Tibial artery (tissue), 4 donors: ENCODE measurements around the gene CDK10.

Experiments
- DNase-seq, 2 donors: peaks; one replicate each; pipeline ENCODE4 v3.0.0-alpha.2; 2019
- H3K27ac ChIP-seq, 2 donors: fragments of 200-600 bp; sonication (generic) in 1 of 2; 1 replicate in 1 of 2; 2 replicates in 1 of 2; pipeline ENCODE4 v1.5.1; 2018 to 2019; ENCODE audit warnings: mild to moderate bottlenecking in 1 of 2
- H3K27me3 ChIP-seq, 2 donors: fragments of 200-600 bp; sonication (generic) in 1 of 2; one replicate each; pipeline versions ENCODE4 v1.5.1 to v1.6.0; 2016 to 2019
- H3K36me3 ChIP-seq, 3 donors: fragments of 200-600 bp; sonication (generic) in 2 of 3; one replicate each; pipeline ENCODE4 v1.5.1; 2016 to 2019; ENCODE audit warnings: mild to moderate bottlenecking in 2 of 3
- H3K4me1 ChIP-seq, 4 donors: fragments of 200-600 bp; sonication (generic) in 2 of 4; 1 replicate in 3 of 4; 2 replicates in 1 of 4; pipeline ENCODE4 v1.5.1; 2016 to 2019
- H3K4me3 ChIP-seq, 2 donors: fragments of 200-600 bp; sonication (generic) in 1 of 2; 1 replicate in 1 of 2; 2 replicates in 1 of 2; pipeline ENCODE4 v1.5.1; 2018 to 2019; ENCODE audit warnings: mild to moderate bottlenecking in 2 of 2
- H3K9me3 ChIP-seq, 3 donors: fragments of 200-600 bp; sonication (generic) in 1 of 3; one replicate each; pipeline ENCODE4 v1.5.1; 2016 to 2019
- CTCF ChIP-seq, 2 experiments: fragments of 200-600 bp in 1 of 2; fragments of 450-650 bp in 1 of 2; IDR thresholded peaks; one replicate each; pipeline ENCODE4 v1.5.1; 2017 to 2019; ENCODE audit warnings: antibody characterized with exemption in 2 of 2, mild to moderate bottlenecking in 1 of 2, moderate library complexity in 1 of 2
- intact Hi-C: fragments of 100-400 bp; cut with DNase I; formaldehyde crosslinking; loops from one replicate; pipeline ENCODE4 v1.15.0; 2023; ENCODE audit warnings: low total_unique reads

CDK10 gene

GRCh38 chr16:89653656-89654295 is 32.7 kb upstream of the CDK10 start:
- DNase-seq, result no peak
- intact Hi-C loops, result no loop called here

GRCh38 chr16:89655062-89655643 is 31.3 kb upstream of the CDK10 start:
- no peaks in the 10 kb centered on the region for H3K9me3 ChIP-seq
- intact Hi-C loops, result no loop called here

More at GRCh38 chr16:89653656-89654295, 32.7 kb upstream of the CDK10 start:
- Histone ChIP-seq H3K9me3 (no peaks in the 10 kb centered on the region), H3K4me1 (peaks cover 0 to 20% (median 15%) of the 10 kb centered on the region in 4 donors), H3K27ac (no peak overlapping the region), H3K4me3 (no peak overlapping the region), H3K27me3 (no peaks in the 10 kb centered on the region), H3K36me3 (peaks cover 0 to 40% (median 27%) of the 10 kb centered on the region in 3 donors)
- TF ChIP-seq CTCF (IDR thresholded peaks at IDR 0.05), result no peak

GRCh38 chr16:89656435-89657121 is 29.9 kb upstream of the CDK10 start:
- intact Hi-C loops, result no loop called here
- DNase-seq, result no peak
- no peaks in the 10 kb centered on the region for H3K9me3 ChIP-seq
- peak overlapping the region; percentile 78 to 89 for H3K4me3 ChIP-seq
- peaks cover 0 to 31% (median 7%) of the 10 kb centered on the region in 3 donors for H3K36me3 ChIP-seq
- H3K4me1 ChIP-seq, result peaks cover 0 to 25% (median 20%) of the 10 kb centered on the region in 4 donors
- no peaks in the 10 kb centered on the region for H3K27me3 ChIP-seq
- TF ChIP-seq CTCF (IDR thresholded peaks at IDR 0.05), result no peak
- H3K27ac ChIP-seq, result peak overlapping the region; percentile 82

More at GRCh38 chr16:89655062-89655643, 31.3 kb upstream of the CDK10 start:
- peaks cover 0 to 25% (median 20%) of the 10 kb centered on the region in 4 donors for H3K4me1 ChIP-seq
- no peak for TF ChIP-seq CTCF (IDR thresholded peaks at IDR 0.05)
- H3K27ac ChIP-seq, result no peak overlapping the region
- peaks cover 0 to 31% (median 15%) of the 10 kb centered on the region in 3 donors for H3K36me3 ChIP-seq
- no peaks in the 10 kb centered on the region for H3K27me3 ChIP-seq
- DNase-seq, result no peak
- no peak overlapping the region for H3K4me3 ChIP-seq

GRCh38 chr16:89657442-89658220 is 28.9 kb upstream of the CDK10 start, which contains the start of the genes CHMP1A and SPATA33:
Gene CHMP1A, minus strand, starts transcription at chr16:89657708. Its CDS starts 120 bp downstream, at chr16:89657588.
Gene SPATA33, plus strand, starts transcription at chr16:89657836. Its CDS starts 76 bp downstream, at chr16:89657912.
- no peak for TF ChIP-seq CTCF (IDR thresholded peaks at IDR 0.05)
- Histone ChIP-seq H3K4me3 (peak within 1 kb of the TSS; percentile 78 to 89), H3K27me3 (no peaks in the 10 kb centered on the region), H3K9me3 (no peaks in the 10 kb centered on the region), H3K36me3 (peaks cover 0 to 30% (median 4%) of the 10 kb centered on the region in 3 donors), H3K27ac (peak within 1 kb of the TSS; percentile 82), H3K4me1 (peaks cover 0 to 25% (median 20%) of the 10 kb centered on the region in 4 donors)
- DNase-seq, result peak; percentile 76 to 94
- intact Hi-C loops, result no loop called here

GRCh38 chr16:89658221-89658879 is 28.1 kb upstream of the CDK10 start:
- intact Hi-C loops, result no loop called here
- Histone ChIP-seq H3K27ac (peak overlapping the region; percentile 82), H3K4me3 (peak overlapping the region; percentile 78 to 89), H3K4me1 (peaks cover 0 to 25% (median 20%) of the 10 kb centered on the region in 4 donors), H3K27me3 (no peaks in the 10 kb centered on the region), H3K9me3 (no peaks in the 10 kb centered on the region), H3K36me3 (peaks cover 2 to 33% (median 4%) of the 10 kb centered on the region in 3 donors)
- no peak for DNase-seq
- no peak for TF ChIP-seq CTCF (IDR thresholded peaks at IDR 0.05)
